GM18873 (cell line): ENCODE data around the gene LARGE1.
"Not testable (repeated sequence)": the region's sequence is repeated elsewhere in the genome, so short reads cannot be mapped to it uniquely, and the experiment has no call there.

Experiments used
- ATAC-seq: cut with Tn5 transposase; IDR thresholded peaks from one replicate; pipeline ENCODE4 v1.9.1; 2021; ENCODE audit warnings: mild to moderate bottlenecking, moderate library complexity, moderate number of reproducible peaks; ENCODE audit not compliant: unreplicated experiment, low FRiP score

Gene LARGE1

DNA sequence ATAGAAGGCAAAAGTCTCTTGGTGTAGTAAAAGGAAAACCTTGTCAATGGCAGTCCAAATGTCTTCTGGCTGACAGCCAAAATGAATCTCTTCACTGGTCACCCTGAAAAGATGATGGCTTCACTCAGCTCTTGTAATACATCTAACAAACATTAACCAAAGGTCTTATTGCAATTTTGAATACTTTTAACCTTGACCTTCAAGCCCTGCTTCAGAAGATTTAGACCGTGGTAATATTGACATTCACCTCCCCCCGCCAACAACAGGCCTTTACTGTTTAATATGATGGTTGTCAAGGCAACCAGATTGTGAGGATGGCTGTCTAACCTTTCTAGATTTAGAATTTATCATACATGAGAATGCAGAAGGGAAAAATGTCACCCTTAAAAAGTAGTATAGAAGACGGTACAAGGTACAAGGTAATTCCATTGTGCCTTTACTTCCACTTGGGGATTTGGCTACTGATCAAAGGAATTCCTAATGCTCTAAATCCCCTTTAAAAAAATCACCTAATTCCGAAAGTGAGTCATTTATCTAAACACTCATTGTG lies 342.3 kb downstream of the LARGE1 start:
- no peak for ATAC-seq

DNA sequence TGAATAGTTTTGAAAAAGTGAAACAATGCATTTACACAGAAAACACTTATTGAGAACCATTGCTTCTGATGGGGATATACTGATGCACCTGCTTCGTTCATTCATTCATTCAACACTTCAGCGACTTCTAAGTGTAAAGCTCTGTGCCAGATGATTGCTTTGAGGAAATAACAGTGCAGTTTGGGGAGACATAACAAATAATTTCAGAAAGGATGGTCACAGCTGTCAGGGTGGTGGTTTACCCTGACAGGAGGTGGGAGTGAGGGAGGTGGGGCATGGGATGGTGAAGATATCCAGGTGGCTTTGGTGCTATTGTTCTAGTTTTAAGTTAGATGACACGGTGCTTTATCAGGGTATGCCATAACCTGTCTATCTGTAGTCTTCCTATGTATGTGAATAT lies 344.1 kb downstream of the LARGE1 start:
- no peak for ATAC-seq

DNA sequence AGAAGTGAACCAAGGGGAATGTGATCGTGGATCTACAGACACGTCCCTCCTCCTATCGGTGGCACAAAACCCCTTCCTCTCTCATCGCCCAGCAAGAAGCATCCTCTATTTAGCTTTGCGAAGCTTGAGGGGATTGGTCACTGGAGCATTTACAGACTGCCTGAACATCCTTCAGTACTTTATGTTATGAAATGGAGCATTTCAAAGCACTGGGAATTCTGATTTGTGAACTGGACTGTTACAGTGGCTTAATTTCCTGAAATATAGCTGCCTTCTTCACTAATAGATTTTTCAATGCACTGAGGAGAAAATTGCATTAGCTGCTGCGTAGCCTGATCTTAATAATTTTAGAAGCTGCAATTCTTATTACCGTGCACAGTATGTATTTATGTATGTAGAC lies 344.5 kb downstream of the LARGE1 start:
- no peak for ATAC-seq

DNA sequence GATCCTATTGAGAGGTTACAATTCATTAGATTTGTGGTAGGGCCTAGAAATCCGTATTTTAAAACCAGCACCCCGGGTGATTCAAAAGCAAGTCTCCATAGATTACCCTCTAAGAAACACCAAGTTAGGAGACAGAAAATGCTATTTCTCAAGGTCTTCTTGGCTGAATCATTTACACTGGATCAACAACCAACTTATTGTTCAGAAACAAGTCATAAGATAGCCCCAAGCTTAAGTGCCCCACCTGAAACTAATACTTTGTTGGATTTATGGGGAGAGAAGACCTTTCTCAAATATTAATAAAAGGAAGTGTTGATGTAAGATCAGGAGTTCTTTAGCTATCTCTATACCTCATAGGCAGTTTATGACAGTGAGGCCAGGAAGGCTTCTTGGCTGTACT lies 345.2 kb downstream of the LARGE1 start:
- ATAC-seq = no peak

DNA sequence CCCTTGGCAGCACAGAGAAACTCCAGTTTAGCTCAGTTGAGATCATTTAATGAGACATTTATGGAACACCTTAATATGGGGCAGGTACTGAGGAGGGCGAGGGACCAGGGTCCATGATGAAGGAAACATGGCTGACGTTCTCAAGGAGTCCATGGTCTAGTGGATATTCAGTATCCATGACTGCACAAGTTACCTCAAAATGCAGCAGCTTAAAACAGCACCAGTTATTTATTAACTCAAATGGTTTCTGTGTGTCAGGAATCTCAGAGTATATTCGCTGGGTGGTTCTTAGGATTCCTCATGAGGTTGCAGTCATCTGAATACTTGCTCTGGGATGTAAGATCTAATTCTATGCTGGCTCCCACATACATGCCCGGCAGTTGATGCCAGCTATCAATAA lies 346.8 kb downstream of the LARGE1 start:
- no peak for ATAC-seq

DNA sequence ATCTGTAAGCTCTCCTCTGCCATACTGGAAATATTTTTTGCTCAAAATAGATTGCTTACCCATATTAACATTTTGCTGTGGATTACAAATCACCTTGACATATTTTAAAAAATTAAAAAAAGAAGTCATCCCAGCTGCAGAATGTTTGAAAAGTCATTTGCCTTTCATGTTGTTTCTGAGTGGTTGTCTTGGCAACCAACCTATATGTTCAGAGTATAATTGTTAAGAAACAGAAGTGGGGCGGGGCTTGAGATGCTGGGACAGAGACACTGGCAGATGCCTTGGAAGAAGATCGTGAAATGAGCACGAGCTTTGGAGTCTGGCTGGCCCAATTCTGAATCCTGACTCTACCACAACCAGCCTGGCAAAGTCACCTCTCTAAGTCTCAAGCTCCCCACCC lies 348.2 kb downstream of the LARGE1 start:
- ATAC-seq = no peak

DNA sequence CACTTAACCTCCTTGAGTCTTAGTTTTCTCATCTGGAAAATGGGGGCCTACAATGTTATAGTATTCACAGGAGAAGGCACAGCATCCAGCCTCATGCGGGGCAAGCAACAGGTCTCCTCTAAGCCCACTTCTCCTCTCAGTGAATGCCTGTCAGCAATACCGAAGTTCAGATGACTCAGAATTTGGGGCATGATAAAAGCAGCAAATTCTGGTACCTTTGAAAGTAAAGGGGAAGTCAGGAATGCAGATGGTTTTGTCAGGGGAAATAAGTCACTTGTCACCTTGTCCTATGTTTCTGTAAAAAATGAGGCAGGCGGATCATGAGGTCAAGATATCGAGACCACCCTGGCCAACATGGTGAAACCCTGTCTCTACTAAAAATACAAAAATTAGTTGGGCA lies 350.2 kb downstream of the LARGE1 start:
- ATAC-seq = no peak

DNA sequence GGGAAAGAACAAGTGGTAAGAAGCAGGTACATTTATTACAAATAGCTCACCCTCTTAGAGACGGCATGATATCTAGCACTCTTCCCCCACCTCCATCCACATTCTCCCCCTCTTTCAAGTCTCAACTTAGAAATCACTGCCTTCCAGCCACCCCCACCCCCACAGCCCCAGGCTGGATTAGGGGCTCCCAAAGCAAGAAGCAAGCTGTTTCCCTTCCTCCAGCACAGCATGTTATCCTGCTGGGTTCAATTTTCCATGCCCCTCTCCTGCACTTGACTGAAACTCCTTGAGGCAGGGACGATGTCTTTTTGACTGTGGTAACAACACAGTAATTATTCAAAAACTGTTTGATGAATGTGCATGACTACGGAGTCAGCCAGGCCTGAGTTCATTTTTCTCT lies 350.7 kb downstream of the LARGE1 start:
- no peak for ATAC-seq

DNA sequence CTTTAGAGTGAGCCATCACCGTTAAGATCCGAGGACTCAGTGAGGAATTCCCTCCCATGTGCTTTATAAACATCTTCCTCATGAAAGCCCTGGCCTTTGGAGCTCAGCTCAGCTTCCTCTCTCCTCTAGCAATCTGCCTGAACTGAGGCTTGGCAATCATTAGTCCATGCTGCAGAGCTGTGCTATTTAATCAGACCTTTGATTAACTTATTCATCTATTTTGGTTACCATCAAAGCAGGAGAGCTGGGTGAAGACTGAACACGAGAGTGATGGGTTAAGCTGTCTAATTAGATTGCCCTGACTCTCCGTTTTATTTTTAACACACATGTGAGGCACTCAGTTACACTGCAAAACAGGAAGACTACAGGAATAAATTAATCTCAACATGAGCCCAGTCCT lies 351.3 kb downstream of the LARGE1 start:
- no peak for ATAC-seq

DNA sequence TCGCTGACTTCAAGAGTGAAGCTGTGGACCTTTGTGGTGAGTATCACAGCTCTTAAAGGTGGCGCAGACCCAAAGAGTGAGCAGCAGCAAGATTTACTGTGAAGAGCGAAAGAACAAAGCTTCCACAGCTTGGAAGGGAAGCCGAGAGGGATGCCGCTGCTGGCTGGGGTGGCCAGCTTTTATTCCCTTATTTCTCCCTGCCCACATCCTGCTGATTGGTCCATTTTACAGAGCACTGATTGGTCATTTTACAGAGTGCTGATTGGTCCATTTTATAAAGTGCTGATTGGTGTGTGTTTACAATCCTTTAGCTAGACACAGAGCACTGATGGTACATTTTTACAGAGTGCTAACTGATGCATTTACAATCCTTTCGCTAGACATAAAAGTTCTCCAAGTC lies 353.8 kb downstream of the LARGE1 start:
- ATAC-seq = not testable (repeated sequence)

DNA sequence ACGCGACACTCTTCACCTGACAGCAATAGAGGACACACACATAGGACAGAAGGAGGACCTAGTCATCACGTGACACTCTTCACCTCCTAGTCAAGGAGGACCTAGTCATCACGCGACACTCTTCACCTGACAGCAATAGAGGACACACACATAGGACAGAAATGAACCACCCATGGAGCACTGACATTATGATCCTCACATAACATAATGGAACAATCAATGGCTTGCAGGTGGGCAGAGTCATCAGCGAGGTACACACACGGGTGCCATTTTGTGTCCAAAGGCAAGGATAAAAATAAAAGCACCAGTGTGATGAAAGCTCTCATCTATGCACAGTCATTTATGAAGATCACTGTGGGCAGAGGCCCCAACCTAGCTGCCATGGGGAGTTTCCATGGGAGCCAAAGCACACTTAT lies 354.7 kb downstream of the LARGE1 start:
- no peak for ATAC-seq

DNA sequence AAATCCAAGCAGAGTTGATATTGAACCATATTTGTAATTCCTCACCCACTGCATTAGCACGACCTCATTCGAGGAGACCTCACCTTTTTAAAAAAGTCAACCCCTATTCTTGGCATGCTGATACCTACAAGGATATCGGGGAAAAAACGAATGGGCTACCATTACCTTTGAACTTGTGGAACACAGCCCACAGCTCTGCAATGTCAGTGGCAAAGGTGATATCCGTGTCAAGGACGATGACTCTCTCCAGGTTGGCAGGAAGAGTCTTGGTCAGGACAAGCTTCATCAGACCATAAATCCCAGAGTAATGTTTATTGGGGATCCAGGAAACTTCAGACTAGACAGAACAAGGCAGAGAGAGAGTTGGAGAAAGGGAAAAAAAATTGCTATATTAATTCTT lies 355.6 kb downstream of the LARGE1 start:
- no peak for ATAC-seq

DNA sequence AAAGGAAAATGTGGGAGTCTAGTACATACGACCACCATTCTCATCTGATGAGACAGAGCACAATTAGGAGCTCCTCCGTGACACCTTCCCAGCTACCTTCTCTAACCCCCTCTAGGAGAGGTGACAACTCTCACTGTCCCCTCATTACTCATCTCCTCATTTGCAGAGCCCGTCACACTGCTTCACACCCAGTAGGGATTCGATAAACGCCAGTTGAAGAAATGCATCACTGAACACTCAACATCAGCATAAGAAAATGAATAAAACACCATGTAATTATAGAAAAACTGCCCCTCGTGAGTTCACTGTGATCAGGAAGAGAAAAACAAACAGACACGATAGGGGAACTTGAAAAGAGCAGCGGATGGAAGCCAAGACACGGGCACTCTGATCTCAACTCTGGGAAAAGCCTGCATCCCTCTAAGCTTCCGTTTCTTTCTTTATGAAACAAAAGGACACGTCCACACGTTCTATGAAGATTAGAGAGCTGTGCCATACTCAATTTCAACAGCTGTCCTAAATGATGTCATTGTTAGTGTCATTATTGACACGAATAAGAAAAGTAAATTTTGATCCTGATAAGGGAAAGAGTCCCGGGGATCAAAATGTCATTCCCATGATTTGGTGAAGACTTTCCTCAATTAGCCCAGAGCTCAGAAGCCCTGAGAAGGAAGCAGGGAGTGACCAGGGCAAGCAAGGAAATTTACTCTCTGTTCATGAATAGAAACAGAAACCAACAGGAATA lies 356.9 kb downstream of the LARGE1 start:
- ATAC-seq = no peak

DNA sequence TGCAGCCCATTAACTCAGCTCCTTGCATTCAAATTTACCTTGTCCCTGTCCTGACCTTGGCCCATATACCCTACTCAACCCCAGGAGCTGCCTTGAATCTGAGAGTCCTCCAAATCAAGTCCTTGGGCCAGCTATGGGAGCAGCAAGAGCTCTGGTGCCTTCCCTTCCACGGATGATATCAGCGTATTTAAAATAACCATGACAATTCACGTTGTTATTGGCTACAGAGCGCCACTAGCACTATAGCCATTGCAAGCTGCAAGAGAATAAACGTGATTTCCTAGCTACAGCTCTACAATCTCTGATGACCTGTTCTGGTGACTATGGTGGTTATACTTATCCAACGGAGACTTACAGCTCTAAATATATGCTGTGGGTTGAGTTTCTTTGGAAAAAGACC lies 357.8 kb downstream of the LARGE1 start:
- no peak for ATAC-seq

DNA sequence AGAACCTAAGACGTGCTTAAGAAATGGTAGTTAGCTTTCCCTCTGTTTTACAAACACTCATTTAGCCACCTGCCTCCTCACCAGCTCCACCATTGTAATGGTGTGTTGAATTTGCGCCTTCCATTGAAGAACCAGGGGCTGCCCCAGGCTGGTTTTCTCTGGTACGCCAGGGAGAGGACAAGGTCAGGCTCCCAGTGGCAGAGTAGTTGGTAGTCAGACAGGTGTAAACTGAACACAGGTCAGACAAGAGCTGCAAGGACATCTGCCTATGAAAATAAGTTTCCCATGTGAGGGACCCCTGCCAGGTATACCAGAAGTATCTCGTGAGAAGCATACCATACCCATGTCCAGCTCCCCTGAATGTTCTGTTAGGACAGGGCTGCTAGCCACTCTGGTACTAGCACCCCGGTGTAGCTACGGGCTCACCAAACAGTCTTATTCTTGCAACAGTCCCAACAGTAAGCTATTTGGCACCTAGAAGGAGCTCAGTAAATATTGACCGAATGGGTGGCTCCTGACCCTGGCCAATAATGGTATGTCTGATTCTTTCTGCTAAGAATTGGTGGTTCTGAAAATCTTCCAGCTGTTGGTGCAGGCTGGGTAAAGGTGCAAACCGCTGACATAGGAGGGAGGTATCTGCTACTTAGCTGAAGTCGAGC lies 359.0 kb downstream of the LARGE1 start:
- no peak for ATAC-seq

DNA sequence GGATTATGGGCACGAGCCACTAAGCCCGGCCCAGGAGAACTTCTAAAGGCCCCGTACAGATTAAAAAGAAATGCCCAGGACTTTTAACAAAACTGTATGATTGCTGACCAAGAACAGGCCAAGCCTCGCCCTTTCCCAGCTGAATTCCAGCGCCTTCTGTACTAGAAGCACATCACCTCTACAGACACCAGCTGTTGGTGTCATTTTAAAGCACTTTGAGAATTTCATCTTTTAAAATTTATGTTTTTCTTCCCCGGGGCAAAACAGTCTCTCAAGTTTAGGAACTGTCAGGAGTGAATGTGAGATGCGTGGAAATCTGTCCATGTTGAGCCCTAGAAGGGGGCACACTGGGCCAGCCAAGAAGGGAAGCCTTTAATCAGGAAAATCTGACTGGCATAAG lies 362.4 kb downstream of the LARGE1 start:
- ATAC-seq = no peak

DNA sequence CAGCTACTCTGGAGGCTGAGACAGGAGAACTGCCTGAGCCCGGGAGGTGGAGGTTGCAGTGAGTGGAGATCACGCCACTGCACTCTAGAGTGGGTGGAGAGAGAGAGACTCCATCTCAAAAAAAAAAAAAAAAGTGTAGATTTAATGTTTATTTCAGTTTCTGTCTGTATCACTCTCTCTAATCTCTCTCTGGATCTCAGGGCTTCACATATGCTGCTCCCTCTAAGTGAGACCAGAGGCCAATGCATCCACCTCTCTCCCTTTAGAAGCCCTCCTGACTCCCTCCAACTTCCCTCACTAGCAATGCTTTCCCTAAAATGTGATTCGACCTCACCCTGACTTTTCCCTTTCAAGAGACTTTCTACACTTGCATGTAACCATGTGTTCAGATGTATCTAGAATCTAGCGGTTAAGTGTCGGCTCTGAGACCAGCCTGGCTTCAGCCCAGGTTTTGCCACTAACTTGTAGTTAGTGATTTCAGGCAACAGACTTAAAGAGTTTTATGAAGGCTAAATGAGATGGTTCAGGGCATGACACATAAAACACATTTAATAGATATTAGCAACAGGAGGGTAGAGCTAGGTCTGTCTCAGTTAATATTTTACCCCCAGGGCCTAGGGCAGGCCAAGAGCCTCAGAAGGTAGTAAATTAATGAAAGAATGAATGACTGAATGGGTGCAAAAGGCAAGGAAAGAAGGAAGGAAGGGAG lies 364.3 kb downstream of the LARGE1 start:
- ATAC-seq = no peak

DNA sequence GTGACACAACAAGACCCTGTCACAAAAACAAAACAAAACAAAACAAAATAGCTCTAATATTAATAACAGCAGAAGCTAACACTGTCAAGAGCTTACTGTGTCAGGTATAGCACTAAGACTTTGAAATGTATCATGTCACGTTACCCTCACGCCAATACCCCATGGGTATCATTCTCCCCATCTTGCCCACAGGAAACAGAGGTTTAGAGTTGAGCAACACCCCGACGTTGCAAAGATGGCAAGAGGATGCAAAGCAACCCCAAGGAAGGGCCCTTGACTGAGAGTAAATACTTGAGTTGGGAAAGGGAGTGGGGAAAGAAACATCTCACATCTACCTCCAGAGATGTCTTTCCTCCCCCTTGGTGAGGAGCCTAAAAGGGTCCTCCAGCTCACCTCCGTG lies 366.8 kb downstream of the LARGE1 start:
- no peak for ATAC-seq

DNA sequence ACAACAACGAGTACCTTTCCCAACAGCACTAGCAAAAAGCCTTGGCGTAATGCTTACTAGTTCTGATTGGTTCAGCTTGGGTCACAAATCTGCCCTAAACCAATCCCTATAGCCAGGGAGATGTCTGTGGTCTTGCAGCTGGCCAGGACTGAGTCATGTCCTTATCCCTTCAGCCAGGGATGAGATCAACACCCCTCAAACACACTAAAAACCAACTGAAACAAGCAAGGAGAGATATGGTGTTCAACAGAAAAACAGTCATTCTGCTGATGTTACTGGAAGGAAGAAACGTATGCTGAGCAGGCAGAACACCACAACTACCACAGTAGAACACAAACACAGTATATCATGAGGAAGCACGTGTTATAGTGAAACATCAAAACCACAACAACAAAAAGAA lies 375.6 kb downstream of the LARGE1 start:
- ATAC-seq = no peak

DNA sequence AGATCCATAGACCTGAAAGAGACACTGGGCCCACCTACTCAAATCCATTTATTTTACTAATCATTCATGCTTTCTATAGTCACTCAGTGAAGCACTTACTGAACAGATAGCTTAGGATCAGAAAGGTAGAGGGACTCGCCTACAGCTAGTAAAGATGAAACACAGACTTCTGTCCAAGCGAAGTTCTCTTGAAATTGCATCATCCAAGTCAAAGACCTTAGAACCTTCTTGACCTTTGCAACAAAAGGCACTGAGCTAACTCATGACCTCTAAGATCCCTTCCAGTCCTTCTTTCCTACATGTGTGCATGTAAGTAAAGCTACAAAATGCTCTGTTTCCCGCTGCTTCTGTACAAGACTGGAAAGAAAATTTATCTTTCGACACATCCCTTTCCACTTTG lies 377.6 kb downstream of the LARGE1 start:
- ATAC-seq = no peak

DNA sequence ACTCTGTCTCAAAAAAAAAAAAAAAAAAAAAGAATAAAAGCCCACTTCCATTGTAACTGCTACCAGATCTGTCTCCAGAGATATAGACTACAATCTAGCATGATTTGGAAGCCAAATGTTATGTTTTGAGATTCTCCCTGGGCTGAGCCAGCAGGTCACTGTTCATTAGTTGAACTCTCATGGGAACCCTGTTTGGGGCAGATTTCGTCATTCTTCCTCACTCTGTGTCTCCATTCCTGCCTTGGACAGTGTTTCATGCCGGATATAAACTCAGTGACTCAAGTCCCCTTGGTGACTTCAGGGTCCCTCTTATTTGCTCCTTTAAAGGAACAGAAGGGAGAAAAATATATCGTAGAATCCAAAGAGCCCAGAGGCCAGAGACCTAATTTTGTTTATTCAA lies 378.1 kb downstream of the LARGE1 start:
- no peak for ATAC-seq
